Measurements from ENCODE around the gene CLSTN3.

The CLSTN3 gene

GRCh38 chr12:7145671-7146070, 15.5 kb downstream of the CLSTN3 start:
- H3F3A ChIP-seq (ENCODE audit: insufficient read depth, low read length): no peaks in the 10 kb centered on the region

GRCh38 chr12:7146228-7146627, 16.1 kb downstream of the CLSTN3 start:
- H3K27ac ChIP-seq (ENCODE audit: low read length): no peak overlapping the region
- H3K79me2 ChIP-seq (ENCODE audit: low read length): no peaks in the 10 kb centered on the region
- H3K9me2 ChIP-seq (replicated peaks; ENCODE audit: insufficient read depth, low read length): no peaks in the 10 kb centered on the region
- no peak overlapping the region for H3K4me3 ChIP-seq (ENCODE audit: low read length)
- no peak overlapping the region for H3K4me2 ChIP-seq (ENCODE audit: low read depth, low read length)
- H3K4me1 ChIP-seq (ENCODE audit: low read length): 0 out of 2 replicates have a peak, but pooled peaks cover 4% of the 10 kb centered on the region
- H3F3A ChIP-seq (ENCODE audit: insufficient read depth, low read length): no peaks in the 10 kb centered on the region
- H4K20me1 ChIP-seq (ENCODE audit: insufficient read depth, low read length): no peaks in the 10 kb centered on the region
- no peaks in the 10 kb centered on the region for H3K27me3 ChIP-seq (replicated peaks; ENCODE audit: insufficient read depth, low read length)
- H2AFZ ChIP-seq (ENCODE audit: low read length): no peak overlapping the region
- H3K36me3 ChIP-seq (replicated peaks; ENCODE audit: insufficient read depth, low read length): no peaks in the 10 kb centered on the region
- no peak for DNase-seq
- H3K9me3 ChIP-seq (replicated peaks; ENCODE audit: insufficient read depth, low read length): no peaks in the 10 kb centered on the region
- TF ChIP-seq EZH2 (optimal IDR thresholded peaks at IDR 0.05; ENCODE audit: low read depth, low read length): no peak
- TF ChIP-seq CTCF (IDR thresholded peaks at IDR 0.05; ENCODE audit: low read length): no peak
- no peak for TF ChIP-seq EZH2phosphoT487 (IDR thresholded peaks at IDR 0.05; ENCODE audit: low read length)
- no peak overlapping the region for H3K9ac ChIP-seq (ENCODE audit: low read length)

More at GRCh38 chr12:7145671-7146070, 15.5 kb downstream of the CLSTN3 start:
- Histone ChIP-seq H3K27me3 (replicated peaks; ENCODE audit: insufficient read depth, low read length) (no peaks in the 10 kb centered on the region), H2AFZ (ENCODE audit: low read length) (no peak overlapping the region), H3K9me2 (replicated peaks; ENCODE audit: insufficient read depth, low read length) (no peaks in the 10 kb centered on the region), H3K36me3 (replicated peaks; ENCODE audit: insufficient read depth, low read length) (no peaks in the 10 kb centered on the region), H3K4me2 (ENCODE audit: low read depth, low read length) (no peak overlapping the region), H3K9ac (ENCODE audit: low read length) (no peak overlapping the region), H3K79me2 (ENCODE audit: low read length) (no peaks in the 10 kb centered on the region), H3K27ac (ENCODE audit: low read length) (no peak overlapping the region), H3K9me3 (replicated peaks; ENCODE audit: insufficient read depth, low read length) (no peaks in the 10 kb centered on the region), H4K20me1 (ENCODE audit: insufficient read depth, low read length) (no peaks in the 10 kb centered on the region), H3K4me1 (ENCODE audit: low read length) (0 out of 2 replicates have a peak, but pooled peaks cover 4% of the 10 kb centered on the region), H3K4me3 (ENCODE audit: low read length) (no peak overlapping the region)
- no peak for DNase-seq
- no peak for TF ChIP-seq EZH2phosphoT487 (IDR thresholded peaks at IDR 0.05; ENCODE audit: low read length)
- no peak for TF ChIP-seq CTCF (IDR thresholded peaks at IDR 0.05; ENCODE audit: low read length)
- no peak for TF ChIP-seq EZH2 (optimal IDR thresholded peaks at IDR 0.05; ENCODE audit: low read depth, low read length)

- H3K9me3 ChIP-seq (replicated peaks; ENCODE audit: insufficient read depth, low read length): no peaks in the 10 kb centered on the region
- H3K9me2 ChIP-seq (replicated peaks; ENCODE audit: insufficient read depth, low read length): no peaks in the 10 kb centered on the region
- no peaks in the 10 kb centered on the region for H3K36me3 ChIP-seq (replicated peaks; ENCODE audit: insufficient read depth, low read length)
- H3K4me3 ChIP-seq (ENCODE audit: low read length): no peak overlapping the region
- no peaks in the 10 kb centered on the region for H3F3A ChIP-seq (ENCODE audit: insufficient read depth, low read length)
- no peak overlapping the region for H3K4me2 ChIP-seq (ENCODE audit: low read depth, low read length)
- TF ChIP-seq CTCF (IDR thresholded peaks at IDR 0.05; ENCODE audit: low read length): no peak
- TF ChIP-seq EZH2phosphoT487 (IDR thresholded peaks at IDR 0.05; ENCODE audit: low read length): no peak
- TF ChIP-seq EZH2 (optimal IDR thresholded peaks at IDR 0.05; ENCODE audit: low read depth, low read length): no peak
- no peak for DNase-seq
- H3K9ac ChIP-seq (ENCODE audit: low read length): no peak overlapping the region
- H4K20me1 ChIP-seq (ENCODE audit: insufficient read depth, low read length): no peaks in the 10 kb centered on the region
- H3K27ac ChIP-seq (ENCODE audit: low read length): no peak overlapping the region
- 0 out of 2 replicates have a peak, but pooled peaks cover under 1% of the 10 kb centered on the region for H3K4me1 ChIP-seq (ENCODE audit: low read length)
- H3K27me3 ChIP-seq (replicated peaks; ENCODE audit: insufficient read depth, low read length): no peaks in the 10 kb centered on the region
- no peaks in the 10 kb centered on the region for H3K79me2 ChIP-seq (ENCODE audit: low read length)
- H2AFZ ChIP-seq (ENCODE audit: low read length): no peak overlapping the region
Observed at GRCh38 chr12:7146906-7147305, 16.7 kb downstream of the CLSTN3 start.
